K562 (cell line): ENCODE results near the gene ZNF180. TPM values are rescaled to one million over a fixed set of nuclear protein-coding genes. Genes with fewer than 3 reads are reported as not detected.

ENCODE experiments used
- COPS2 ChIP-seq: fragments of 450-650 bp; conservative IDR thresholded peaks from 2 replicates; pipeline ENCODE4 v1.6.1; 2016; ENCODE audit warnings: mild to moderate bottlenecking, moderate library complexity
- DMBX1 ChIP-seq: fragments of 250-450 bp; sonication (Bioruptor Pico); IDR thresholded peaks from 2 replicates; pipeline ENCODE4 v1.8.0; 2022; ENCODE audit warnings: inconsistent platforms, mild to moderate bottlenecking, moderate library complexity, borderline replicate concordance
- ELF4 ChIP-seq: fragments of 450-650 bp; formaldehyde crosslinking; IDR thresholded peaks from 2 replicates; pipeline ENCODE4 v1.4.0; 2022; ENCODE audit warnings: missing genetic modification characterization
- ETS2 ChIP-seq: IDR thresholded peaks from 2 replicates; pipeline ENCODE4 v1.6.1; 2016; ENCODE audit warnings: borderline replicate concordance, missing genetic modification characterization, mild to moderate bottlenecking, moderate library complexity, missing compliant biosample characterization; ENCODE audit not compliant: poor library complexity, severe bottlenecking
- FOSL1 ChIP-seq: fragments of 200-800 bp; sonication (Bioruptor generic); conservative IDR thresholded peaks from 2 replicates; pipeline ENCODE4 v1.6.1; 2016; ENCODE audit warnings: missing genetic modification characterization, missing compliant biosample characterization
- FOXA1 ChIP-seq: fragments of 450-650 bp; IDR thresholded peaks from 2 replicates; pipeline ENCODE4 v1.6.1; 2016; ENCODE audit warnings: mild to moderate bottlenecking, borderline replicate concordance
- HMG20A ChIP-seq: fragments of 450-650 bp; formaldehyde crosslinking; conservative IDR thresholded peaks from 2 replicates; pipeline ENCODE4 v1.4.0; 2020; ENCODE audit warnings: mild to moderate bottlenecking, mixed read lengths
- HNRNPK ChIP-seq: fragments of 200-400 bp; formaldehyde crosslinking; IDR thresholded peaks from one replicate; pipeline ENCODE4 v1.6.1; 2018; ENCODE audit warnings: mild to moderate bottlenecking, low read depth, low read length; ENCODE audit not compliant: poor library complexity, severe bottlenecking
- HNRNPLL ChIP-seq: fragments of 200-400 bp; formaldehyde crosslinking; IDR thresholded peaks from 2 replicates; pipeline ENCODE4 v1.6.1; 2017; ENCODE audit warnings: low read length, low read depth, mild to moderate bottlenecking; ENCODE audit not compliant: poor library complexity, severe bottlenecking
- ILF3 ChIP-seq: fragments of 450-650 bp; IDR thresholded peaks from 2 replicates; pipeline ENCODE4 v1.6.1; 2018; ENCODE audit warnings: antibody characterized with exemption, mild to moderate bottlenecking, moderate library complexity, borderline replicate concordance
- MAFF ChIP-seq: IDR thresholded peaks from 2 replicates; pipeline ENCODE4 v1.6.1; 2012; ENCODE audit warnings: low read length, improper control_type of control experiment
- MAFG ChIP-seq: fragments of 450-650 bp; conservative IDR thresholded peaks from 2 replicates; pipeline ENCODE4 v1.6.1; 2016; ENCODE audit warnings: missing genetic modification characterization, missing compliant biosample characterization
- NR0B1 ChIP-seq: fragments of 450-650 bp; IDR thresholded peaks from one replicate; pipeline ENCODE4 v1.6.1; 2018; ENCODE audit warnings: mild to moderate bottlenecking, moderate library complexity; ENCODE audit not compliant: partially characterized antibody
- OTX1 ChIP-seq: fragments of 450-650 bp; formaldehyde crosslinking; IDR thresholded peaks from 2 replicates; pipeline ENCODE4 v1.4.0; 2022; ENCODE audit warnings: mild to moderate bottlenecking
- POU5F1 ChIP-seq: fragments of 150-350 bp; IDR thresholded peaks from 2 replicates; pipeline ENCODE4 v1.6.1; 2014; ENCODE audit warnings: borderline replicate concordance, low read length, low read depth, mild to moderate bottlenecking; ENCODE audit not compliant: partially characterized antibody
- PTTG1 ChIP-seq: fragments of 450-650 bp; IDR thresholded peaks from 2 replicates; pipeline ENCODE4 v1.6.1; 2016; ENCODE audit warnings: low read depth, mild to moderate bottlenecking, missing genetic modification characterization, missing compliant biosample characterization
- SIRT6 ChIP-seq: IDR thresholded peaks from one replicate; pipeline ENCODE4 v1.6.1; 2012; ENCODE audit warnings: low read depth, mild to moderate bottlenecking, control low read depth, inconsistent platforms, low read length, moderate library complexity
- SMARCE1 ChIP-seq: fragments of 450-650 bp; IDR thresholded peaks from 2 replicates; pipeline ENCODE4 v1.7.1; 2016; ENCODE audit warnings: mild to moderate bottlenecking
- STAG1 ChIP-seq: sonication (generic); formaldehyde crosslinking; IDR thresholded peaks from 2 replicates; pipeline ENCODE4 v1.5.0; 2020; ENCODE audit warnings: missing genetic modification reagents, borderline replicate concordance
- TAL1 ChIP-seq: fragments of 450-650 bp; IDR thresholded peaks from 2 replicates; pipeline ENCODE4 v1.6.1; 2016; ENCODE audit warnings: mild to moderate bottlenecking
- TFAM ChIP-seq: fragments of 250-450 bp; sonication (Bioruptor Pico); conservative IDR thresholded peaks from 2 replicates; pipeline ENCODE4 v1.5.0; 2021; ENCODE audit warnings: mild to moderate bottlenecking, moderate library complexity
- TSC22D4 ChIP-seq: fragments of 450-650 bp; IDR thresholded peaks from 2 replicates; pipeline ENCODE4 v1.6.1; 2016; ENCODE audit warnings: missing genetic modification characterization, missing biosample characterization, control low read depth
- XRCC5 ChIP-seq: fragments of 200-400 bp; formaldehyde crosslinking; IDR thresholded peaks from 2 replicates; pipeline ENCODE4 v1.6.1; 2017; ENCODE audit warnings: low read depth, mild to moderate bottlenecking, low read length
- ZC3H8 ChIP-seq: fragments of 450-650 bp; IDR thresholded peaks from 2 replicates; pipeline ENCODE4 v1.6.1; 2017
- ZNF124 ChIP-seq: sonication (generic); formaldehyde crosslinking; IDR thresholded peaks from 2 replicates; pipeline ENCODE4 v1.8.1; 2022; ENCODE audit warnings: missing genetic modification reagents
- ZNF274 ChIP-seq: IDR thresholded peaks from 2 replicates; pipeline ENCODE4 v1.6.1; 2011; ENCODE audit warnings: low read depth, mild to moderate bottlenecking, low read length, moderate library complexity, borderline replicate concordance
- ZNF561 ChIP-seq: fragments of 450-650 bp; formaldehyde crosslinking; conservative IDR thresholded peaks from 2 replicates; pipeline ENCODE4 v1.4.0; 2020; ENCODE audit warnings: mild to moderate bottlenecking, moderate library complexity
- ZNF717 ChIP-seq: fragments of 250-450 bp; sonication (Bioruptor Pico); IDR thresholded peaks from 2 replicates; pipeline ENCODE4 v1.5.0; 2021
- polyA plus RNA-seq, 8 experiments: library from polyadenylated mRNA; depleted of rRNA in 4 of 8; stranded (reverse) in 5 of 8; unstranded in 3 of 8; fragments of >200 nt; fragmentation: Nextera tagmentation in 2 of 8; fragmentation: Illumina TruSeq in 1 of 8; extraction: Ambion mirVana in 2 of 8; extraction: Trizol in 1 of 8; gene quantifications; 2 replicates each; pipeline versions ENCODE4 v1.2.1 to v1.2.3, GENCODE V29; 2011 to 2014; ENCODE audit warnings: inconsistent platforms in 1 of 8, missing spikeins in 1 of 8
- total RNA-seq, 7 experiments: library from RNA; depleted of rRNA in 6 of 7; stranded (reverse); fragments of >200 nt in 6 of 7; fragmentation: Illumina TruSeq in 2 of 7; extraction: Trizol in 2 of 7; gene quantifications; 2 replicates each; pipeline versions ENCODE4 v1.2.1 to v1.2.3, GENCODE V29; 2011 to 2021; ENCODE audit warnings: low replicate concordance in 1 of 7

The ZNF180 gene
- total and polyA plus RNA-seq, 9 of the 15 experiments (the other 6 are each of a cell fraction or from before 2014, with no cell fraction given), result 1.8 to 8.7 (median 5.9) TPM

GRCh38 chr19:44499962-44500949 is at the start of gene ZNF180 (continued):
- TF ChIP-seq HMG20A (CRISPR knock-in tag), result no peak
- no peak for TF ChIP-seq XRCC5
- TF ChIP-seq ELF4, result peak; percentile 69
- TF ChIP-seq TFAM (CRISPR knock-in tag), result no peak
- TF ChIP-seq ZNF124 (CRISPR knock-in tag), result no peak
- no peak for TF ChIP-seq MAFF
- no peak; the same call in 1 of the 2 replicates for TF ChIP-seq STAG1
- no peak for TF ChIP-seq ILF3
- no peak for TF ChIP-seq PTTG1 (tag)
- TF ChIP-seq COPS2, result no peak
- TF ChIP-seq TSC22D4 (tag), result no peak
- TF ChIP-seq DMBX1 (CRISPR knock-in tag), result no peak
- no peak for TF ChIP-seq ZC3H8
- TF ChIP-seq HNRNPLL, result peak; percentile 30
- TF ChIP-seq HNRNPK, result no peak
- TF ChIP-seq SIRT6, result no peak
- no peak for TF ChIP-seq TAL1
- peak; percentile 43 for TF ChIP-seq POU5F1
- TF ChIP-seq ZNF717 (CRISPR knock-in tag), result no peak
- no peak for TF ChIP-seq FOXA1
- no peak for TF ChIP-seq ZNF561 (CRISPR knock-in tag)
- TF ChIP-seq ETS2 (tag), result no peak
- TF ChIP-seq MAFG (tag), result no peak
- no peak for TF ChIP-seq NR0B1
- peak; percentile 27; the same call in 1 of the 2 replicates for TF ChIP-seq FOSL1 (tag)
- no peak for TF ChIP-seq ZNF274
- TF ChIP-seq OTX1 (CRISPR knock-in tag), result no peak
- TF ChIP-seq SMARCE1, result no peak
